Amygdala (tissue), 56 donors: ENCODE results near the gene RTF2.
A peak's percentile ranks its signal among the peaks of the same experiment; 100 is the strongest.
"Not testable (repeated sequence)": the region's sequence is repeated elsewhere in the genome, so short reads cannot be mapped to it uniquely, and the experiment has no call there.

Experiments
- DNase-seq, 56 donors: peaks; one replicate each; lab custom pipeline; 2025; lab: John Stamatoyannopoulos, UW

Gene RTF2

DNA sequence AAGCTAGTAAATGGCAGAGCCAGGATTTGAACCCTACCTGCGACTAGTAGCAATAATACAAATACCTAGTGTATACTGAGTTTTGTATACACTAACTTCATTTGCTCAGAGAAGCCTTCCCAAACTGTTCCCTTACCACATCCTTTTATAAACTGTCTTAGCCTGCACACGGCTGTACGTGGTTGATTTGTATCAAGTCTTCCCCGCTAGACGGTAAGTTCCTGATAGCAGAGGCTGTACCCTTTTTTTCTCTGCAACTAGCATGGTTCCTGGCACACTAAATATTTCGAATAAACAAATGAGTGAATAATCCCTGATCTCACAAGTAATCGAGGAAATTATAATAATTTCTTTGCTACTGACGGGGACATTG is 636 bp downstream of the RTF2 start:
- DNase-seq = no peak

DNA sequence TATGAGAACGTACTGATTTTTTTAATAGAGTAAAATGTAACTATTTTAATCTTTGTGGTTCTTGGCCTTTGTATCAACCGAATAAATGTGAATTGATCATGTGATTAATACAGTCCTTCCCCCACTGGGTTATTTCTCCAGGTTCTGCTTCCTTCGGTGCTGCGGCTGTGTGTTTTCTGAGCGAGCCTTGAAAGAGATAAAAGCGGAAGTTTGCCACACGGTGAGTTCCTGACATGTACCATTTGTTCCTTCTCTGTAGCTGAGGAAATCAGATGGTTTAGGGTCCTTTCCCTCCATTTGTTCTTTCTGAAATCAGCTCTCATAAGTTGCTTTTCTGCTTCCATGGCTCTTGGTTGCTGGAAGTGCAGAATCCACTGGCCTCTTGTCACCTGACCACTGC is 15.5 kb downstream of the RTF2 start:
- DNase-seq = peak in 2 of 56 donors; percentile 13 to 17

DNA sequence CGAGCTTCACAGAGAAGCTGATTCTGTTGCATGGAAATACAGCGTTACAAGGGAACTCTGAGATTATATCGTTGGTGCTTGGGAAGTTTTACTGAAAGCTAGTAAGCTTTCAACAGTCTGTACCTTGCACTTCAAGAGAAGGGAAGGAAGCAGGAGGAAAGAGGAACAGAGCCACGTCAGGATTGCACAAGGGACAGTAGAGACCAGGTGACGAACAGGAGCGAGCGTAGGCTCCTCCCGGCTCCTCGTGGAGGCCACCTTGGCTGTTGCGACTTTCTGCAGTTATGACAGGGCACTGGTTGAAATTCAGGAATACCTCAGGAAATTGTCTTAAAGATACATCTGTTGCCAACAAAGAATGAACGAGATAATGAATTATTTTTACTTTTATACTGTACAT is 18.8 kb downstream of the RTF2 start:
- DNase-seq = peak in 1 of 56 donors; percentile 3

DNA sequence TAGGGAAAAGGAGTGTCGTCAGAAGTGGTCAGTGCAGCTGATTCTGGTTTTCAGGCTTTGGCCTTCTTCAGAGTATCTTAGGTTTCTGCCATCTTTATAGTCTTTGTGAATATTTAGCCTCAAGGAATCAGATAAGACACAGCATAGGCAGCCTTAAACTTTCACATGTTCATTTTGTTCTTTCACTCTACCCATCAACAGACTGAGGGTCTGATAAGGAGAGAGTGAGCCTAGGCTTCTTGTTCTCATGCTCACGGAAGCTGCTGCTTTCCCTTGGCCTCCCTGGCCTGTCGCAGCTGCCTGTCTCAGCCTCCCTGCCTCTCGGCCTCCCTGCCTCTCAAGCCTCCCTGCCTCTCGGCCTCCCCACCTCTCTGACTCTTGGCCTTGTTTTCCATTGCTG is 20.1 kb downstream of the RTF2 start:
- DNase-seq = no peak

- DNase-seq = no peak
Observed at GRCh38 chr20:56501116-56501515, 32.7 kb downstream of the RTF2 start.

DNA sequence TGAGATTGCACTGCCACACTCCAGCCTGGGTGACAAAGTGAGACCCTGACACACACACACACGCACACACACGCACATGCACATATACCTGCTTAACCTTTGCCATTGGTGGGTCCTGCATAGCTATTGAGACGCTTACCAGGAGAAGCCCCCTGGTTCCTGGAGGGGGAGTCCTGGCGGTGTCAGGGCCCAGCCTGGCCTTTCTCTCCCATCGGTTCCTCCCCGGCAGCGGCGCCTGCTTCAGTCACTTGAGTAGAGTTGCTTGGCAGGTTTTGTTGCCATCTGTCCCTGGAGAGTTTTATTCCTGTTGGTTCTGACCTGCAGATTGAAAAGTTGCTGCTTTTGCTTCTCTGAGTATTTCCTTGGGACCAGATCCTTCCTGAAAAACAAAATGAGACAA is 35.5 kb downstream of the RTF2 start:
- no peak for DNase-seq

- DNase-seq = no peak
Observed at GRCh38 chr20:56504373-56505005, 36.1 kb downstream of the RTF2 start.

GRCh38 chr20:56506103-56506502 is 37.7 kb downstream of the RTF2 start:
- DNase-seq = no peak

DNA sequence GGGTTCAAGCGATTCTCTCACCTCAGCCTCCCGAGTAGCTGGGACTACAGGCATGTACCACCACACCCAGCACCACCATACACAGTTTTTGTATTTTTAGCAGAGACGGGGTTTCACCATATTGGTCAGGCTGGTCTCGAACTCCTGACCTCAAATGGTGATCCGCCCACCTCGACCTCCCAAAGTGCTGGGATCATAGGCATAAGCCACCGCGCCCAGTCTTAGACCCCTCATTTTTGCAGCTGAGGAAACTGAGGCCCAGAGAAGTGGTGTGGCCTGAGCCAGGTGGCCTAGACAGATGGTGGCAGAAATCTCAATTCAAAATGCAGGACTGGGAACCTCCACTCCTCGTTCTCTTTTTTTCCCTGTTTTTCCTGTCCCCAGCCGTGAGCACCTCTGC is 43.5 kb downstream of the RTF2 start:
- DNase-seq = no peak

DNA sequence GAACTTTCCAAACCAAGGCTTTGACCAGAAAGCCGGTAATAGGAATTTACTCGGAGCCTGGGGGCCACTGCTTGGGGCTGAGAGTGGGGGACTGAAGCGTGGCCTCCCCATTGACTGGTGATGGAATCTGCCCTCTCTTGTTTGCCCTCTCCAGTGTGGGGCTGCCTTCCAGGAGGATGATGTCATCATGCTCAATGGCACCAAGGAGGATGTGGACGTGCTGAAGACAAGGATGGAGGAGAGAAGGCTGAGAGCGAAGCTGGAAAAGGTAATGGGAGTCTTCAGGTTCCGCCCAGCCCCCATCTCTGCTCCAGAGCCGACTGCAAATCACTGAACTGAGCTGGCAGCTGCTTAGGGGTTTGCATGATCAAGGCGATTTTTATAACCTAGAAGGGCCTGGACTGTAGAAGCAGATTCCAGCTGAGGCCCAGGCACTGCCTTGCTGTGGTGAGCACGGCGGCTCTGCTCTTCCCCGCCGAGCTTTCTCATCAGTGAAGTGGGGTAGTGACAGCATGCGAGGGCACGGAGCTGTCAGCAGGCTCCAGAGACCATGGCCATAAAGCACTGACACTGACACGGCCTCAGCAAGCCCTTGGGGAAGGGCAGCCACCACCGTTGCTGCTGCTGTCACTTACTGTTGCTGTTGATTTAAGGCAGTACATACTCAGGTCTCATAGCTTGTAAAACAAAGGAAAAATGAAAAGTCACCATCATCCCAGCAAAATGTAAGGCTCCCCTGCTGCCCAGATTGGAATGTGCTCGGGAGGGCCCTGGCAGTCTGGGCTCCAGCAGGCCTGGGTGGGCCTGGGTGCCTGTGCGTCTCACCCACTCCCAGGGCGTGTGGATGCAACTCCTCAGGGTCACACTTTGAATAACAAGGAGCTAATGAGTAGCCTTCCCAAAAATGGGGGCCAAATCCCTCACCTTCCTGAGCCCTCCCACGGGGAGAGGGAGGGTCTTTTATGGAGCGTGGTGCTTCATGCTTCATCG is 45.0 kb downstream of the RTF2 start:
- no peak for DNase-seq

DNA sequence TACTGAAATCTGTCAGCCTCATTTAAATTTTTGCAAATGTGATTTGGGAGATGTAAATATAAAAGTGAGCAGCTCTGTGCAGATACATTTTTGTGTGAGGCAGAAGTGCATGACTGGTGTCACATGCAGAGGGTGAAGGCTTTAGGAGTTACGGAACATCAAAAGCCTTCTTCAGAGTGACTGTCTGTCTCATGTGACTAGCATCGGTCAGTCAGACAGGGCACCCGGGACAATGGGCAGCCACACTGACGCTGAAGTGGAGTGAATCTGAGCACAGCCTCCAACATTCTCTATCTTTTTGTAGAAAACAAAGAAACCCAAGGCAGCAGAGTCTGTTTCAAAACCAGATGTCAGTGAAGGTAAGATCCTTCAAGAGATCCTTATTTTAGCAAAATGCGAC is 48.2 kb downstream of the RTF2 start:
- peak in 22 of 56 donors; percentile 1 to 61 (median 13) for DNase-seq

DNA sequence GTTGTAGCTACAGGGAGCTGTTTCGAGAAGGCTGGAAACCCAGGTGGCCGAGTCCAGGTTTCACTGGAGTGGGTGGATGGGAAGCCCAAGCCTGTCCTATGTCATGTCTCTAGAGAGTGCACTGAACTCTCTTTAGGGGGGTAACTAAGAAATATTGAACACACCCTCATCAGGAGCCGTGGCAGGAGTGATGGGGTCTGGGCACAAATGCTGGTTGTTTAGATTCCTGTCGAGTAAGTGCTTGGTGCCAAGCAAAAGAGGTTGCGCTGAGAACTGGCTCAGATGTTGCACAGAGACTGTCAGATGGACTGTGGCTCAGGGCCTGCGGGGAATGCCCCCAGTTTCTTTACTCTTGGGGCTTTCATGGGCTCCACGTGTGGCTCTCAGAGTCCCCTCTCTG is 48.8 kb downstream of the RTF2 start:
- no peak for DNase-seq

DNA sequence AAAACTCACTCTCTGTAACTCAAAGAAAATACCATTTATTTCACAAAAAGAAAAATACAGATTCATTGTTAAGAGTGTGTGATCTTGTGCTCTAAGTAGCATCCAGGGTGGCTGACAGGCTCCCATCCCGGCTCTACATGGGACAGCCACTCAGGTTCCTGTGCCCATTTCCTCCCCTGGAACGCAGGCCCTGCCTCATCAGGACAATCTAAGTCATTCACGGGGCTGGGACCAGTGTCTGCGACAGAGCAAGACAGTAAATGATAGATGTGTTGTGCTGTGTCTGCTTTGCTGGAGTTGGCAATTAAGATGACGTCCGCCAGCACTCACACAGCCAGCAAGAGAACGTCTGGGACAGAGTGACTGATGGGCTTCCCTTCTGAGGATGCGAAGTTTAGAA is 49.2 kb downstream of the RTF2 start:
- DNase-seq = peak in 1 of 56 donors; percentile 4

DNA sequence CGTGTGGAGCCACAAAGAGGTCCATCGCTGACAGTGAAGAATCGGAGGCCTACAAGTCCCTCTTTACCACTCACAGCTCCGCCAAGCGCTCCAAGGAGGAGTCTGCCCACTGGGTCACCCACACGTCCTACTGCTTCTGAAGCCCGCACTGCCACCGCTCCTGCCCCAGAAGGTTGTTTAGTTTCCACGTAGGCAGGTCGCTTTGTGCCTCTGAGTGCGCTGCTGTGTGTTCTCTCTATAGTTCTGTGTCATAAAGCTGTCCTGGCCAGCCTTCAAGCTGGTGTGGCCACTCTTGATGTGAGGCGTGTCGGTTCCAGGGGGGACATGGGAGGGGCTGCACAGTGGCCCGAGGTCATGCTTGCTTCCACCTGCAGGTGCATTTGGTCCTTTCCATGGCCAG is 49.7 kb downstream of the RTF2 start:
- DNase-seq = no peak

DNA sequence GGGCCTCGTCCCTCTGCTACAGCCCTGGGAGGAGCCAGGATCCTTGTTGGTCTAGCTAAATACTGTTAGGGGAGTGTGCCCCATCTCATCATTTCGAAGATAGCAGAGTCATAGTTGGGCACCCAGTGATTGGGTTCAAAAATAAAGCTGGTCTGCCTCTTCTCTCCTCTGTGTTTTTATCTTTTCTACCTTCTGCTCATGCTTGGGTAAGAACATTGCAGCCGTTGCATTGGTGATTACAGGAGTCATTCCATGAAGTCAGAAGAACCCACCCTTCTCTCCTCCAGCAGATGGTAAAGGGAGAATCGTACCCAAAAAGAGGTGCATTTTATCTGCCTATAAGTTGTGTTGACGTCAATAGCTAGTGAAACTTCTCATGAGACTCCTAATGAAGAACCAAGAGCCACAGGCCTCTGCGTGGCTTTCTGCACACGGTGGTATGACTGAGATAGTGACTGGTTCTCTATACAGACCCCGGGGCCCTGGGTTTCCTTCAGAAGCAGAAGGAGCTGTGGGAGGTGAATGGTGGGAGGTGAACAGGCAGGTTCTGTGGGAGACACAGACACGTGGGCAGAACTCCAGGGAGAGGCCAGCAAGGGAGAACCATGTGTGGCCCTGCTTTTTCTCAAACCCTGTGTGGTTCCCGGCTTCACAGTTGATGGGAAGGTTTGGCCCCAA is 50.4 kb downstream of the RTF2 start:
- no peak for DNase-seq

- no peak for DNase-seq
Observed at GRCh38 chr20:56519551-56519950, 51.1 kb downstream of the RTF2 start.

DNA sequence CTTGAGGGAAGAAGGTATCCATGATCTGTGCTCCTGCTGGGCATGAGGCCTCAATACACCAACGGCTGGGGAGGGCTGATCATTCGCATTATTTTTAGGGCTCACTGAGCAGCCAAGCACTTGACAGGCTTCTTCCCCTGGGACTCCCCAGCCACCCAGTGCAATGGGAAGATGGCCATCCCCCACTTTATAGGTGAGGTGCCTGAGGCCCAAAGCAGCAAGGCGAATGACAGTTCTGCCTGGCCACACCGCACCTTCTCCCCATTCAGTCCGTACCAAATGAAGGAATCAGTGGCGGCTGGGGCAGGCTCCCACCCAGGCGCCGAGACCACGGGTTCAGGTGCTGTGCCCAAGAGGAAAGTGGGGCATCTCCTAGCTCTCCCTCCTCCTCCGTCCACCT is 51.8 kb downstream of the RTF2 start:
- no peak for DNase-seq

- DNase-seq = not testable (repeated sequence)
Observed at GRCh38 chr20:56520746-56521354, 52.4 kb downstream of the RTF2 start.

DNA sequence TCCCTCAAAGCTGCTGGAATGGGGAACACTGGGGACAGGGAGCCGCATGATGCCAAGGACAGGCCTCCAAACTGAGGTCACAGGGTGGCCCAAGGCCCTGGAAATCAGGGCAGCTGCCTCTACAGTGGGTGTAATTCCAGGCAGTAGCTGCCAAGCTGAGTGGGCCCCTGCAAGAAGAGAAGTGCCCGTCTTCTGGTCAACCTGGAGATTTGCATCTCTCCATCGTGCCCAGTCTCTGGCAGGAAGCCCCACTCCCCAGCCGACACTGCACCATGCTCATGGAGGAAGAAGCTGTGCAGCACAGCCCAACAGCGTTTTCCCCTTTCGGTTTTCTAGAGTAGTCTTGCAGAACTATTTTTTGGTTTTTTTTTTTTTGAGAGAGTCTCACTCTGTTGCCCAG is 53.9 kb downstream of the RTF2 start:
- no peak for DNase-seq

DNA sequence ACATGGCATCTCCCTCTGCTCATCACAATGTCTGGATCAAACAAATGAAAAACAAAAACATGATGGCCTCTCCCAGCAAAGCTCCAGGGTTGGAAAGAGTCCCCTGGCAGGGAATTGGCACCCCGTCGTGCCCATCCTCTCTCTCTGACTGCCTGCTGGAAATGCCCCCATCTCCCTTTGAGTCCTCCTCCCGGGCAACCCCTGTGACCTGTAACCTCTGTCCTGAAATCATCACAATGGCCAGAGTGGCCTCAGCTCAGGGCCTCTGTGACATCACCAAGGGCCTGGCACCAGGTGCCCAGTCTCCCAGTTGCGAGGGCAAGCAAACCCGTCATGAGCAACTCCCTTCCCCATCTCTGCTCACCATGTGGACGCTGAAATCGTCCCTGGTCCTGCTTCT is 56.0 kb downstream of the RTF2 start, which contains the start of gene FAM209A:
FAM209A (plus strand) TSS at position 301 of the 400 bp plus-strand sequence; CDS start at position 366, 65 bp downstream.
- DNase-seq = not testable (repeated sequence)

DNA sequence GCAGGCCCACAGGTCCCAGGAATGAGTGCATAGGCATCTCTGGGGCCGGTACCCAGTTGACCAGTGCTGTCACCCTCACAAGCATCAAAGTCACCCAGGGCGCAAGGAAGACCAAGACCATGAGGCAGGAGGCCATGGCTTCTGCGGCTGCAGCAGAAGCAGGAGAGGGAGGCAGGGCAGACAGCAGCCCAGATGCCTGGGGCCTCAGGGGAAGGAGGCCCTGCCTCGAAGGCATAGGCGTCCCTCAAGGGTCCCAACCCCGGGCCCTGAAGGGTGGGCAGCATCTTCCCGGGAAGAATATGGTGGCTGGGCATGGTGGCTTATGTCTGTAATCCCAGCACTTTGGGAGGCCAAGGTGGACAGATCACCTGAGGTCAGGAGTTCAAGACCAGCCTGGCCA is 59.1 kb downstream of the RTF2 start:
- no peak for DNase-seq
